ENCODE measurements around the gene TERB1.

Gene TERB1

DNA sequence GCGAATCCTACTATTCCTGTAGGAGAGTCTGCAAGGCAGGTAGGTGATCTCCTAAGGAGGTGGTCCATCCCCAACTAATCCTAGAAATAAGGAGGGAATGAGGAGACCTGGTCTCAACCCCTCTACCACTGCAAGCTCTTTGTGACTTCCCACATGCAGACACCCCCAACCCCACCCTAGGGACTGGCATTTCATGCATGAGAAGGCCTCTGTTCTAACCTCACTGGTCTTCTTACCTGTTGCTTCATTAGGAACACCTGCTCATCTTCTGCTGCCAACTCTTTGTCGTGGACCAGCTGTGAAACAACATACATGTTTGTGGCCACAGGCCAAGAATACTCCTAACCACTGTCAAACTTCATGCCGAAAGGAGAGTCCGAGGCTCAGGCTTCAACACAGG is 72.6 kb downstream of the TERB1 start:
- no peak for DNase-seq (ENCODE audit: extremely low read depth, low read depth)
- H3K4me3 ChIP-seq (replicated peaks; ENCODE audit: low read depth, low read length): no peak overlapping the region
- TF ChIP-seq, protein P1, sequence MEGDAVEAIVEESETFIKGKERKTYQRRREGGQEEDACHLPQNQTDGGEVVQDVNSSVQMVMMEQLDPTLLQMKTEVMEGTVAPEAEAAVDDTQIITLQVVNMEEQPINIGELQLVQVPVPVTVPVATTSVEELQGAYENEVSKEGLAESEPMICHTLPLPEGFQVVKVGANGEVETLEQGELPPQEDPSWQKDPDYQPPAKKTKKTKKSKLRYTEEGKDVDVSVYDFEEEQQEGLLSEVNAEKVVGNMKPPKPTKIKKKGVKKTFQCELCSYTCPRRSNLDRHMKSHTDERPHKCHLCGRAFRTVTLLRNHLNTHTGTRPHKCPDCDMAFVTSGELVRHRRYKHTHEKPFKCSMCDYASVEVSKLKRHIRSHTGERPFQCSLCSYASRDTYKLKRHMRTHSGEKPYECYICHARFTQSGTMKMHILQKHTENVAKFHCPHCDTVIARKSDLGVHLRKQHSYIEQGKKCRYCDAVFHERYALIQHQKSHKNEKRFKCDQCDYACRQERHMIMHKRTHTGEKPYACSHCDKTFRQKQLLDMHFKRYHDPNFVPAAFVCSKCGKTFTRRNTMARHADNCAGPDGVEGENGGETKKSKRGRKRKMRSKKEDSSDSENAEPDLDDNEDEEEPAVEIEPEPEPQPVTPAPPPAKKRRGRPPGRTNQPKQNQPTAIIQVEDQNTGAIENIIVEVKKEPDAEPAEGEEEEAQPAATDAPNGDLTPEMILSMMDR (IDR thresholded peaks at IDR 0.05; ENCODE audit: low read depth, low read length, missing control alignments): no peak

DNA sequence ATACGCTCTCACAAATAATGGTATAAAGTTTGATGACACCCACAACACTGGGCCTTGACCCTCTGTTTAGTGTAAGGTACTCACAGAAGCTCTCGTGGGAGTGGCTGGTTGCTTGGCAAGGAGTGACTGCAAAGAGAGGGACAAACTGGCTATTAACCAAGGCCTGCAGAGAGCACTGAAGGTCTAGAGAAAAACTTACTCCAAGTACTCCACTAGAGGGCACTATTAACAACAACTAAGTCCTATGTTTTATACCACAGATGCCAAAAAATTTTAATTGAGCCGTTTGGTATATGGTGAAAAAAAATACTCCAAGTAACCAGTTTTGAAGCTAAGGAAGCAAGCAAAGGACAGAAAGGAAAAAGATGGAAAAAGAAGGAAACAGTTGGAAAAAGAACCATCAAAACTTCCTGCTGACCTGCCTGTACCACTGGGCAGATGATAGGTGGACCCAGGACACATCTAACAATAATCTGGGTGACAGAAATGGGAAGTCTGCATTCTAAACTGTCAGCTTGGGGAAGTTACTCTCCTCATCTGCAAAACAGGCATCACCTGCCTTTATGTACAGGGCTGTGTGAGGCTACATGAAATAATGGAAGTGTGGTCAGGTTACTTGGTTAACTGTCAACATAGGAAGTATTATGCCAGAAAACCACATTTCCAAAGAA is 73.1 kb downstream of the TERB1 start:
- H3K4me3 ChIP-seq (replicated peaks; ENCODE audit: low read depth, low read length): no peak overlapping the region
- TF ChIP-seq, protein P1 (IDR thresholded peaks at IDR 0.05; ENCODE audit: low read depth, low read length, missing control alignments): peak; percentile 48
- no peak for DNase-seq (ENCODE audit: extremely low read depth, low read depth)

GRCh38 chr16:66720766-66721165 is 80.6 kb downstream of the TERB1 start:
- DNase-seq (ENCODE audit: extremely low read depth, low read depth): no peak
- H3K4me3 ChIP-seq (replicated peaks; ENCODE audit: low read depth, low read length): no peak overlapping the region
- TF ChIP-seq, protein P1 (IDR thresholded peaks at IDR 0.05; ENCODE audit: low read depth, low read length, missing control alignments): no peak

DNA sequence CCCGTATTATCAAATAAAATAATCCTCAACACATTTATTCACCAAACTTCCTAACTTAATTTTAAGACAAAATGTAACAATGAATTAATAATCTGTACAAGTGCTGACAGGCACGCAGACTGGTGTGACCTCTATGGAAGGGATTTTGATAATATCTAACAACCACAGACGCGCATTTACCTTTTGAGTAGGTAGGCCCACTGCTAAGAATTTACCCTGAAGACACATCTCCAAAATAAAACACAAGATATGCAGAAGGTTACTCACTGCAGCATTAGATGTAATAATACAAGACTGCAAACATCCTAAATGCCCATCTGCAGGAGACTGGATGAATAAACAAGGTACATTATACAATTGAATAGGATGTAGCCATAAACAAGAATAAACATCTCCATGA is 82.1 kb downstream of the TERB1 start:
- TF ChIP-seq, protein P1 (IDR thresholded peaks at IDR 0.05; ENCODE audit: low read depth, low read length, missing control alignments): no peak
- no peak overlapping the region for H3K4me3 ChIP-seq (replicated peaks; ENCODE audit: low read depth, low read length)
- no peak for DNase-seq (ENCODE audit: extremely low read depth, low read depth)

DNA sequence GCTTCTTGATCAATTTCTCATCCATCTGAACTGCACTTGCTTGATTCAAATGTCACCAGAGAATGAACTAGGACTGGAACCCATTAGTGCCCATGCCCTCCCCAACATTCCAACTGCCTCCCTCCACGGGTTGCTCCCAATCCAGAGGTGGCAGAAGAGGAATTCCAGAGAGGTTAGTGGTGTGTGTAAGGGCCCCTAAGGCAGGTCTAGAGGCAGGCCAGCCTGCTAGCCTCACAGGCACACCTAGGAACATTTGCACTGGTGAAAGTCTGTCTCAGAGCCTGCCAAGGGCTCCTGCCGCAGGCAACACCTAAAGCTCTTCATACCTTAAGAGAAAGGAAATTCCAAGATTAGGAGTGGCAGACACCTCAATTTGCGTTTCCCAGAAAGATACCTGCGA is 83.6 kb downstream of the TERB1 start:
- no peak for DNase-seq (ENCODE audit: extremely low read depth, low read depth)
- no peak overlapping the region for H3K4me3 ChIP-seq (replicated peaks; ENCODE audit: low read depth, low read length)
- TF ChIP-seq, protein P1 (IDR thresholded peaks at IDR 0.05; ENCODE audit: low read depth, low read length, missing control alignments): no peak

GRCh38 chr16:66717112-66717675 is 84.2 kb downstream of the TERB1 start:
- peak; percentile 77 for DNase-seq (ENCODE audit: extremely low read depth, low read depth)
- no peak overlapping the region for H3K4me3 ChIP-seq (replicated peaks; ENCODE audit: low read depth, low read length)
- TF ChIP-seq, protein P1 (IDR thresholded peaks at IDR 0.05; ENCODE audit: low read depth, low read length, missing control alignments): peak; percentile 70

All from HFF-Myc (cell line).